ENCODE data around the gene NIPAL4. TPM values are rescaled to one million over a fixed set of nuclear protein-coding genes. Genes with fewer than 3 reads are reported as not detected.

Gene NIPAL4
- total RNA-seq, 1 donor from 2014 or later, result not detected

- no peak for DNase-seq (ENCODE audit: low spot score)
Observed at GRCh38 chr5:157485340-157485739, 25.3 kb downstream of the NIPAL4 start.

GRCh38 chr5:157485811-157486210 lies 25.8 kb downstream of the NIPAL4 start:
- no peak for DNase-seq (ENCODE audit: low spot score)

GRCh38 chr5:157486221-157486681 lies 26.2 kb downstream of the NIPAL4 start:
- DNase-seq (ENCODE audit: low spot score), result no peak

- DNase-seq (ENCODE audit: low spot score), result no peak
Observed at GRCh38 chr5:157486861-157487260, 26.8 kb downstream of the NIPAL4 start.

GRCh38 chr5:157487358-157487757 lies 27.3 kb downstream of the NIPAL4 start:
- DNase-seq (ENCODE audit: low spot score), result no peak

GRCh38 chr5:157491471-157491995 lies 31.5 kb downstream of the NIPAL4 start:
- no peak for DNase-seq (ENCODE audit: low spot score)

- no peak for DNase-seq (ENCODE audit: low spot score)
Observed at GRCh38 chr5:157492886-157493285, 32.9 kb downstream of the NIPAL4 start.

- no peak for DNase-seq (ENCODE audit: low spot score)
Observed at GRCh38 chr5:157494178-157494832, 34.3 kb downstream of the NIPAL4 start.

GRCh38 chr5:157496864-157497263 lies 36.9 kb downstream of the NIPAL4 start:
- DNase-seq (ENCODE audit: low spot score), result no peak

GRCh38 chr5:157497875-157498611 lies 38.0 kb downstream of the NIPAL4 start:
- DNase-seq (ENCODE audit: low spot score), result no peak

- no peak for DNase-seq (ENCODE audit: low spot score)
Observed at GRCh38 chr5:157502143-157502647, 42.2 kb downstream of the NIPAL4 start.

GRCh38 chr5:157504053-157504452 lies 44.0 kb downstream of the NIPAL4 start:
- no peak for DNase-seq (ENCODE audit: low spot score)

GRCh38 chr5:157505496-157505895 lies 45.5 kb downstream of the NIPAL4 start:
- no peak for DNase-seq (ENCODE audit: low spot score)

GRCh38 chr5:157506066-157506590 lies 46.1 kb downstream of the NIPAL4 start:
- DNase-seq (ENCODE audit: low spot score), result no peak

- no peak for DNase-seq (ENCODE audit: low spot score)
Observed at GRCh38 chr5:157506981-157507780, 47.2 kb downstream of the NIPAL4 start.

GRCh38 chr5:157509093-157509492 lies 49.1 kb downstream of the NIPAL4 start:
- no peak for DNase-seq (ENCODE audit: low spot score)

- DNase-seq (ENCODE audit: low spot score), result no peak
Observed at GRCh38 chr5:157509587-157509986, 49.6 kb downstream of the NIPAL4 start.

GRCh38 chr5:157510682-157511081 lies 50.7 kb downstream of the NIPAL4 start:
- DNase-seq (ENCODE audit: low spot score), result no peak

GRCh38 chr5:157511651-157512644 lies 51.9 kb downstream of the NIPAL4 start:
- peak; percentile 92 for DNase-seq (ENCODE audit: low spot score)

- DNase-seq (ENCODE audit: low spot score), result no peak
Observed at GRCh38 chr5:157513182-157513581, 53.2 kb downstream of the NIPAL4 start.

Measured in mesenteric fat pad (tissue), 1 donor.